Measurements from ENCODE around the gene KRT26. TPM values are rescaled to one million over a fixed set of nuclear protein-coding genes. Genes with fewer than 3 reads are reported as not detected.

Gene KRT26
- total and polyA plus RNA-seq, 10 of the 15 experiments (the other 5 are each of a cell fraction or from before 2014, with no cell fraction given) = not detected

GRCh38 chr17:40815381-40815780 lies 43.4 kb upstream of the KRT26 start:
- Histone ChIP-seq H3K27me3 (replicated peaks in 1 of 2; ENCODE audit: control insufficient read depth in 2 of 2, insufficient read depth in 2 of 2, low read length in 1 of 2) (peaks cover 0 to 3% of the 10 kb centered on the region in 2 experiments; a peak in 1 of 4 replicates), H3K36me3 (ENCODE audit: control insufficient read depth in 2 of 2, insufficient read depth in 2 of 2, low read length in 1 of 2) (peaks cover 0 to 7% of the 10 kb centered on the region in 2 experiments; a peak in 2 of 4 replicates), H2AFZ (ENCODE audit: control insufficient read depth, low read depth, low read length) (no peak overlapping the region), H3K9me3 (replicated peaks; ENCODE audit: control insufficient read depth, insufficient read depth, low read length) (no peaks in the 10 kb centered on the region), H3K4me1 (ENCODE audit: control insufficient read depth, insufficient read depth, low read length) (peaks cover 9% of the 10 kb centered on the region), H3K4me2 (ENCODE audit: control insufficient read depth, insufficient read depth) (no peak overlapping the region), H4K20me1 (ENCODE audit: control insufficient read depth, insufficient read depth) (no peaks in the 10 kb centered on the region), H3K27ac (ENCODE audit: control insufficient read depth, insufficient read depth) (no peak overlapping the region), H3K79me2 (ENCODE audit: control insufficient read depth, insufficient read depth, low read length) (peaks cover 5% of the 10 kb centered on the region), H3K4me3 (no peak overlapping the region), H3K9ac (ENCODE audit: control insufficient read depth, insufficient read depth, low read length) (no peak overlapping the region)
- no peak for DNase-seq (ENCODE audit: low read depth, low spot score)
- POLR2A ChIA-PET = no interaction called here
- no peak for FAIRE-seq
- ATAC-seq = no peak
- 97% methylated on average over 1 of the region's 1 CpG for WGBS (ENCODE audit: insufficient coverage, insufficient replicate concordance, low lambda C conversion rate, missing lambda C conversion rate)
- BruUV-seq (replicated peaks) = no TSS peak
- SMC1A ChIA-PET (ENCODE audit: uncharacterized antibody, unreplicated experiment) = no interaction called here
- intact Hi-C loops (cut with micrococcal nuclease; ENCODE audit: unreplicated experiment) = no loop called here
- CTCF ChIA-PET = interaction anchor here (0.9 to 1.3 kb wide), 4 partner anchors 9 to 37 kb away, joined by 3 to 4 read pairs (median 4); no protein-coding TSS in a partner anchor
- in situ Hi-C loops (cut with MboI) = no loop called here
- RAD21 ChIA-PET (ENCODE audit: unreplicated experiment) = no interaction called here
- no peak for TF ChIP-seq DPF2 (IDR thresholded peaks at IDR 0.05)
- no peak for TF ChIP-seq ZSCAN29 (IDR thresholded peaks at IDR 0.05)
- no peak for TF ChIP-seq RB1 (IDR thresholded peaks at IDR 0.05; ENCODE audit: borderline replicate concordance)
- no peak for TF ChIP-seq RELB (IDR thresholded peaks at IDR 0.05; ENCODE audit: low read depth)
- TF ChIP-seq GABPA (IDR thresholded peaks at IDR 0.05; ENCODE audit: low read depth) = no peak
- TF ChIP-seq, protein P1, sequence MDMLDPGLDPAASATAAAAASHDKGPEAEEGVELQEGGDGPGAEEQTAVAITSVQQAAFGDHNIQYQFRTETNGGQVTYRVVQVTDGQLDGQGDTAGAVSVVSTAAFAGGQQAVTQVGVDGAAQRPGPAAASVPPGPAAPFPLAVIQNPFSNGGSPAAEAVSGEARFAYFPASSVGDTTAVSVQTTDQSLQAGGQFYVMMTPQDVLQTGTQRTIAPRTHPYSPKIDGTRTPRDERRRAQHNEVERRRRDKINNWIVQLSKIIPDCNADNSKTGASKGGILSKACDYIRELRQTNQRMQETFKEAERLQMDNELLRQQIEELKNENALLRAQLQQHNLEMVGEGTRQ (IDR thresholded peaks at IDR 0.05; ENCODE audit: borderline replicate concordance, low read depth, low read length) = no peak
- no peak for TF ChIP-seq NFXL1 (IDR thresholded peaks at IDR 0.05; ENCODE audit: borderline replicate concordance)
- TF ChIP-seq BACH1 (IDR thresholded peaks at IDR 0.05; ENCODE audit: borderline replicate concordance) = no peak
- TF ChIP-seq HDAC2 (IDR thresholded peaks at IDR 0.05) = no peak
- TF ChIP-seq NR2F1 (conservative IDR thresholded peaks at IDR 0.05) = no peak
- TF ChIP-seq, protein P2, sequence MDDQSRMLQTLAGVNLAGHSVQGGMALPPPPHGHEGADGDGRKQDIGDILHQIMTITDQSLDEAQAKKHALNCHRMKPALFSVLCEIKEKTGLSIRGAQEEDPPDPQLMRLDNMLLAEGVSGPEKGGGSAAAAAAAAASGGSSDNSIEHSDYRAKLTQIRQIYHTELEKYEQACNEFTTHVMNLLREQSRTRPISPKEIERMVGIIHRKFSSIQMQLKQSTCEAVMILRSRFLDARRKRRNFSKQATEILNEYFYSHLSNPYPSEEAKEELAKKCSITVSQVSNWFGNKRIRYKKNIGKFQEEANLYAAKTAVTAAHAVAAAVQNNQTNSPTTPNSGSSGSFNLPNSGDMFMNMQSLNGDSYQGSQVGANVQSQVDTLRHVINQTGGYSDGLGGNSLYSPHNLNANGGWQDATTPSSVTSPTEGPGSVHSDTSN (IDR thresholded peaks at IDR 0.05; ENCODE audit: insufficient replicate concordance, low read depth, low read length) = no peak
- TF ChIP-seq ASH2L (IDR thresholded peaks at IDR 0.05; ENCODE audit: borderline replicate concordance, low read depth) = no peak
- TF ChIP-seq ETV6 (conservative IDR thresholded peaks at IDR 0.05 in 1 of 2, IDR thresholded peaks at IDR 0.05 in 1 of 2; ENCODE audit: borderline replicate concordance in 1 of 2, low read depth in 1 of 2) = no peak
- TF ChIP-seq RELA (IDR thresholded peaks at IDR 0.05; ENCODE audit: borderline replicate concordance, partially characterized antibody) = no peak
- TF ChIP-seq, protein P3, sequence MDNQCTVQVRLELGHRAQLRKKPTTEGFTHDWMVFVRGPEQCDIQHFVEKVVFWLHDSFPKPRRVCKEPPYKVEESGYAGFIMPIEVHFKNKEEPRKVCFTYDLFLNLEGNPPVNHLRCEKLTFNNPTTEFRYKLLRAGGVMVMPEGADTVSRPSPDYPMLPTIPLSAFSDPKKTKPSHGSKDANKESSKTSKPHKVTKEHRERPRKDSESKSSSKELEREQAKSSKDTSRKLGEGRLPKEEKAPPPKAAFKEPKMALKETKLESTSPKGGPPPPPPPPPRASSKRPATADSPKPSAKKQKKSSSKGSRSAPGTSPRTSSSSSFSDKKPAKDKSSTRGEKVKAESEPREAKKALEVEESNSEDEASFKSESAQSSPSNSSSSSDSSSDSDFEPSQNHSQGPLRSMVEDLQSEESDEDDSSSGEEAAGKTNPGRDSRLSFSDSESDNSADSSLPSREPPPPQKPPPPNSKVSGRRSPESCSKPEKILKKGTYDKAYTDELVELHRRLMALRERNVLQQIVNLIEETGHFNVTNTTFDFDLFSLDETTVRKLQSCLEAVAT (IDR thresholded peaks at IDR 0.05) = no peak
- TF ChIP-seq E2F8 (IDR thresholded peaks at IDR 0.05; ENCODE audit: low read depth, partially characterized antibody) = no peak

All from GM12878 (cell line).